Neural cell (in vitro differentiated cells): ENCODE results near the gene TSPAN32. TPM values are rescaled to one million over a fixed set of nuclear protein-coding genes. Genes with fewer than 3 reads are reported as not detected.

Experiments
- H2AFZ ChIP-seq: fragments of 200-600, 300-800 bp; sonication (generic), shearing (Covaris generic); 2 replicates; pipeline ENCODE4 v1.6.0; 2014; ENCODE audit warnings: low read depth, mild to moderate bottlenecking, antibody characterized with exemption, low read length, moderate library complexity
- H3F3A ChIP-seq: fragments of 200-600 bp; shearing (Covaris generic); 2 replicates; pipeline ENCODE4 v1.6.1; 2016; ENCODE audit warnings: mild to moderate bottlenecking, moderate library complexity, mixed read lengths, antibody characterized with exemption, low read length; ENCODE audit not compliant: insufficient read depth, poor library complexity, severe bottlenecking
- H3K27ac ChIP-seq: fragments of 200-600, 300-800 bp; sonication (generic), shearing (Covaris generic); 2 replicates; pipeline ENCODE4 v1.5.1; 2014; ENCODE audit warnings: mild to moderate bottlenecking, low read length, moderate library complexity
- H3K27me3 ChIP-seq: fragments of 300-800, 200-600 bp; sonication (generic), shearing (Covaris generic); 2 replicates; pipeline ENCODE4 v1.6.0; 2014; ENCODE audit warnings: mild to moderate bottlenecking, low read depth, low read length, moderate library complexity; ENCODE audit not compliant: insufficient read depth
- H3K36me3 ChIP-seq: fragments of 300-800, 200-600 bp; sonication (generic), shearing (Covaris generic); 2 replicates; pipeline ENCODE4 v1.5.1; 2014; ENCODE audit warnings: mild to moderate bottlenecking, antibody characterized with exemption, low read length, moderate library complexity; ENCODE audit not compliant: insufficient read depth
- H3K4me2 ChIP-seq: fragments of 300-800, 200-600 bp; sonication (generic), shearing (Covaris generic); 2 replicates; pipeline ENCODE4 v1.6.0; 2014; ENCODE audit warnings: mild to moderate bottlenecking, low read length
- H3K4me3 ChIP-seq: fragments of 300-800, 200-600 bp; sonication (generic), shearing (Covaris generic); 2 replicates; pipeline ENCODE4 v1.5.1; 2014; ENCODE audit warnings: mild to moderate bottlenecking, low read length, moderate library complexity
- H3K79me2 ChIP-seq: fragments of 200-600 bp; shearing (Covaris generic); replicated peaks from 2 replicates; pipeline ENCODE4 v1.6.0; 2014; ENCODE audit warnings: mild to moderate bottlenecking, low read length, moderate library complexity; ENCODE audit not compliant: insufficient read depth
- H3K9ac ChIP-seq: fragments of 300-800, 200-600 bp; sonication (generic), shearing (Covaris generic); 2 replicates; pipeline ENCODE4 v1.6.1; 2016; ENCODE audit warnings: mild to moderate bottlenecking, low read length, mixed read lengths
- H3K9me2 ChIP-seq: fragments of 200-600 bp; shearing (Covaris generic); 2 replicates; pipeline ENCODE4 v1.6.1; 2016; ENCODE audit warnings: mild to moderate bottlenecking, low read length, mixed read lengths; ENCODE audit not compliant: insufficient read depth
- H3K9me3 ChIP-seq: fragments of 200-600, 300-800 bp; sonication (generic), shearing (Covaris generic); 2 replicates; pipeline ENCODE4 v1.6.1; 2016; ENCODE audit warnings: mild to moderate bottlenecking, mixed run types, low read length, moderate library complexity, mixed read lengths
- H4K20me1 ChIP-seq: fragments of 200-600 bp; shearing (Covaris generic); 2 replicates; pipeline ENCODE4 v1.6.1; 2016; ENCODE audit warnings: mild to moderate bottlenecking, mixed run types; ENCODE audit not compliant: insufficient read depth
- CTCF ChIP-seq: fragments of 450-650 bp; IDR thresholded peaks from 2 replicates; pipeline ENCODE4 v1.5.1; 2014; ENCODE audit warnings: antibody characterized with exemption, mild to moderate bottlenecking, moderate library complexity; ENCODE audit not compliant: poor library complexity, severe bottlenecking
- EP300 ChIP-seq: fragments of 450-650 bp; conservative IDR thresholded peaks from 2 replicates; pipeline ENCODE4 v1.6.1; 2014; ENCODE audit warnings: antibody characterized with exemption, mild to moderate bottlenecking, moderate library complexity; ENCODE audit not compliant: poor library complexity, severe bottlenecking
- EZH2 ChIP-seq: fragments of 200-600, 300-800 bp; shearing (Covaris generic), sonication (generic); IDR thresholded peaks from 2 replicates; pipeline ENCODE4 v1.6.1; 2014; ENCODE audit warnings: antibody characterized with exemption, low read length, borderline replicate concordance, mild to moderate bottlenecking; ENCODE audit not compliant: insufficient read depth, poor library complexity, severe bottlenecking
- MXI1 ChIP-seq: fragments of 450-650 bp; conservative IDR thresholded peaks from 2 replicates; pipeline ENCODE4 v1.6.1; 2014; ENCODE audit warnings: antibody characterized with exemption, mild to moderate bottlenecking; ENCODE audit not compliant: poor library complexity, severe bottlenecking
- POLR2AphosphoS5 ChIP-seq: IDR thresholded peaks from 2 replicates; pipeline ENCODE4 v1.6.1; 2012
- RAD21 ChIP-seq: fragments of 450-650 bp; conservative IDR thresholded peaks from 2 replicates; pipeline ENCODE4 v1.6.1; 2014; ENCODE audit warnings: antibody characterized with exemption, mild to moderate bottlenecking, moderate library complexity
- REST ChIP-seq: IDR thresholded peaks from 2 replicates; pipeline ENCODE4 v1.6.1; 2012; ENCODE audit warnings: borderline replicate concordance
- SMC3 ChIP-seq: fragments of 450-650 bp; conservative IDR thresholded peaks from 2 replicates; pipeline ENCODE4 v1.6.1; 2014; ENCODE audit warnings: antibody characterized with exemption, mild to moderate bottlenecking, moderate library complexity; ENCODE audit not compliant: poor library complexity
- TAF1 ChIP-seq: IDR thresholded peaks from 2 replicates; pipeline ENCODE4 v1.6.1; 2012; ENCODE audit warnings: low read depth
- polyA plus RNA-seq: library from polyadenylated mRNA; depleted of rRNA; stranded (reverse); fragments of >200 nt; gene quantifications from 2 replicates; pipeline ENCODE4 v1.2.3, GENCODE V29; 2014

TSPAN32 gene
- polyA plus RNA-seq, 1 donor from 2014 or later: not detected

GRCh38 chr11:2365571-2366210 is 63.9 kb downstream of the TSPAN32 start:
- Histone ChIP-seq H3F3A (no peaks in the 10 kb centered on the region), H3K9me2 (no peaks in the 10 kb centered on the region), H3K9ac (no peak overlapping the region), H4K20me1 (no peaks in the 10 kb centered on the region), H3K9me3 (no peaks in the 10 kb centered on the region), H3K36me3 (no peaks in the 10 kb centered on the region), H3K27ac (no peak overlapping the region), H3K79me2 (no peaks in the 10 kb centered on the region), H3K4me3 (no peak overlapping the region), H2AFZ (no peak overlapping the region), H3K27me3 (no peaks in the 10 kb centered on the region), H3K4me2 (no peak overlapping the region)
- TF ChIP-seq RAD21: no peak
- no peak for TF ChIP-seq CTCF
- no peak for TF ChIP-seq POLR2AphosphoS5
- TF ChIP-seq MXI1: no peak
- no peak for TF ChIP-seq SMC3
- TF ChIP-seq REST: no peak
- no peak for TF ChIP-seq EP300
- no peak for TF ChIP-seq TAF1
- no peak for TF ChIP-seq EZH2

GRCh38 chr11:2366276-2366675 is 64.5 kb downstream of the TSPAN32 start:
- H3K27me3 ChIP-seq: no peaks in the 10 kb centered on the region
- no peaks in the 10 kb centered on the region for H3F3A ChIP-seq
- no peak overlapping the region for H3K4me2 ChIP-seq
- no peaks in the 10 kb centered on the region for H3K9me3 ChIP-seq
- H3K36me3 ChIP-seq: no peaks in the 10 kb centered on the region
- no peak overlapping the region for H2AFZ ChIP-seq
- no peak overlapping the region for H3K4me3 ChIP-seq
- H3K9ac ChIP-seq: no peak overlapping the region
- H4K20me1 ChIP-seq: no peaks in the 10 kb centered on the region
- H3K27ac ChIP-seq: no peak overlapping the region
- TF ChIP-seq EZH2: no peak
- H3K9me2 ChIP-seq: no peaks in the 10 kb centered on the region
- no peaks in the 10 kb centered on the region for H3K79me2 ChIP-seq
